WTC11 (cell line): ENCODE results near the gene CEP68. TPM values are rescaled to one million over a fixed set of nuclear protein-coding genes. Genes with fewer than 3 reads are reported as not detected.

ENCODE experiments used
- ATAC-seq: fragments of 200-7000 bp; cut with Tn5 transposase; 2 replicates; pipeline ENCODE4 v1.10.0; 2021; ENCODE audit warnings: mild to moderate bottlenecking, moderate library complexity
- CTCF ChIA-PET: fragments of 300-600 bp; sonication (Branson Sonifier 250); formaldehyde crosslinking; loops from one replicate; lab custom pipeline; 2021; ENCODE audit warnings: antibody characterized with exemption; lab: Charles Lee
- POLR2A ChIA-PET: fragments of 350-600 bp; sonication (Branson Sonifier 250); formaldehyde crosslinking; loops from one replicate; lab custom pipeline; 2021; ENCODE audit warnings: antibody characterized with exemption; lab: Charles Lee
- DNase-seq: peaks from one replicate; pipeline ENCODE4 v3.0.0; 2021; ENCODE audit warnings: low spot score
- H3K27ac Mint-ChIP-seq: 2 replicates; pipeline ENCODE4 v1.8.0; 2021; ENCODE audit warnings: mixed read lengths
- H3K27me3 Mint-ChIP-seq: 2 replicates; pipeline ENCODE4 v1.8.0; 2021; ENCODE audit warnings: low read depth, mild to moderate bottlenecking, moderate library complexity, mixed read lengths
- H3K36me3 Mint-ChIP-seq: 2 replicates; pipeline ENCODE4 v1.8.0; 2021; ENCODE audit warnings: mixed read lengths
- H3K4me1 Mint-ChIP-seq: 2 replicates; pipeline ENCODE4 v1.8.0; 2022; ENCODE audit warnings: mixed read lengths
- H3K4me3 Mint-ChIP-seq: 2 replicates; pipeline ENCODE4 v1.8.0; 2021; ENCODE audit warnings: mild to moderate bottlenecking, moderate library complexity, mixed read lengths
- H3K9me3 Mint-ChIP-seq: 2 replicates; pipeline ENCODE4 v1.8.0; 2021; ENCODE audit warnings: mixed read lengths
- ATF1 ChIP-seq: sonication (generic); formaldehyde crosslinking; IDR thresholded peaks from 2 replicates; pipeline ENCODE4 v1.8.1; 2023; ENCODE audit warnings: mild to moderate bottlenecking, moderate library complexity, missing genetic modification reagents
- CREM ChIP-seq: sonication (generic); formaldehyde crosslinking; IDR thresholded peaks from 2 replicates; pipeline ENCODE4 v1.8.1; 2022; ENCODE audit warnings: mild to moderate bottlenecking, missing genetic modification reagents, moderate library complexity
- ESRRA ChIP-seq: sonication (generic); formaldehyde crosslinking; IDR thresholded peaks from 2 replicates; pipeline ENCODE4 v1.8.1; 2022; ENCODE audit warnings: mild to moderate bottlenecking, missing genetic modification reagents, borderline replicate concordance
- GTF2I ChIP-seq: fragments of 250-450 bp; sonication (Bioruptor Pico); conservative IDR thresholded peaks from 2 replicates; pipeline ENCODE4 v1.4.0; 2021; ENCODE audit warnings: mild to moderate bottlenecking
- HMGA2 ChIP-seq: fragments of 250-450 bp; sonication (Bioruptor Pico); IDR thresholded peaks from 2 replicates; pipeline ENCODE4 v1.4.0; 2021; ENCODE audit warnings: mild to moderate bottlenecking, moderate library complexity
- JAZF1 ChIP-seq: fragments of 250-450 bp; sonication (Bioruptor Pico); IDR thresholded peaks from 2 replicates; pipeline ENCODE4 v1.9.0; 2021; ENCODE audit warnings: moderate library complexity, mild to moderate bottlenecking, inconsistent platforms
- NFE2L1 ChIP-seq: sonication (generic); formaldehyde crosslinking; IDR thresholded peaks from 2 replicates; pipeline ENCODE4 v1.8.1; 2023; ENCODE audit warnings: missing genetic modification reagents
- NR2C2 ChIP-seq: sonication (generic); formaldehyde crosslinking; IDR thresholded peaks from 2 replicates; pipeline ENCODE4 v1.8.0; 2022; ENCODE audit warnings: mild to moderate bottlenecking, missing genetic modification reagents
- RELA ChIP-seq: sonication (generic); formaldehyde crosslinking; IDR thresholded peaks from 2 replicates; pipeline ENCODE4 v1.8.1; 2022; ENCODE audit warnings: missing genetic modification reagents, mild to moderate bottlenecking, borderline replicate concordance
- SP1 ChIP-seq: sonication (generic); formaldehyde crosslinking; conservative IDR thresholded peaks from 2 replicates; pipeline ENCODE4 v1.8.1; 2022; ENCODE audit warnings: missing genetic modification reagents
- ZNF263 ChIP-seq: sonication (generic); formaldehyde crosslinking; IDR thresholded peaks from 2 replicates; pipeline ENCODE4 v1.8.1; 2022; ENCODE audit warnings: low read depth, mild to moderate bottlenecking, moderate library complexity, missing genetic modification reagents
- ZNF317 ChIP-seq: sonication (generic); formaldehyde crosslinking; IDR thresholded peaks from 2 replicates; pipeline ENCODE4 v1.8.1; 2023; ENCODE audit warnings: low read depth, mild to moderate bottlenecking, moderate library complexity, missing genetic modification reagents, borderline replicate concordance
- ZNF423 ChIP-seq: fragments of 250-450 bp; sonication (Bioruptor Pico); IDR thresholded peaks from 2 replicates; pipeline ENCODE4 v2.1.2; 2022; ENCODE audit warnings: mild to moderate bottlenecking, moderate library complexity
- total RNA-seq: library from RNA; stranded (reverse); gene quantifications from 3 replicates; pipeline ENCODE4 v1.2.3, GENCODE V29; 2021
- TF ChIP-seq, protein P1 (sequence below): sonication (generic); formaldehyde crosslinking; IDR thresholded peaks from 2 replicates; pipeline ENCODE4 v1.8.1; 2023; ENCODE audit warnings: mild to moderate bottlenecking, missing genetic modification reagents, borderline replicate concordance
- TF ChIP-seq, protein P2 (sequence below): sonication (generic); formaldehyde crosslinking; IDR thresholded peaks from 2 replicates; pipeline ENCODE4 v1.8.1; 2022; ENCODE audit warnings: mild to moderate bottlenecking, missing genetic modification reagents, moderate library complexity, borderline replicate concordance
- TF ChIP-seq, protein P3 (sequence below): sonication (generic); formaldehyde crosslinking; conservative IDR thresholded peaks from 2 replicates; pipeline ENCODE4 v1.8.1; 2022; ENCODE audit warnings: mild to moderate bottlenecking, missing genetic modification reagents
- TF ChIP-seq, protein P4 (sequence below): sonication (generic); formaldehyde crosslinking; IDR thresholded peaks from 2 replicates; pipeline ENCODE4 v1.8.0; 2023; ENCODE audit warnings: mild to moderate bottlenecking, missing genetic modification reagents
- TF ChIP-seq, protein P5 (sequence below): sonication (generic); formaldehyde crosslinking; IDR thresholded peaks from 2 replicates; pipeline ENCODE4 v1.8.1; 2023; ENCODE audit warnings: mild to moderate bottlenecking, missing genetic modification reagents
- TF ChIP-seq, protein P6 (sequence below): fragments of 250-450 bp; sonication (Bioruptor Pico); IDR thresholded peaks from 2 replicates; pipeline ENCODE4 v1.8.0; 2021; ENCODE audit warnings: mild to moderate bottlenecking

The CEP68 gene
- total RNA-seq, 1 experiment from 2014 or later, result 16.7 TPM

DNA sequence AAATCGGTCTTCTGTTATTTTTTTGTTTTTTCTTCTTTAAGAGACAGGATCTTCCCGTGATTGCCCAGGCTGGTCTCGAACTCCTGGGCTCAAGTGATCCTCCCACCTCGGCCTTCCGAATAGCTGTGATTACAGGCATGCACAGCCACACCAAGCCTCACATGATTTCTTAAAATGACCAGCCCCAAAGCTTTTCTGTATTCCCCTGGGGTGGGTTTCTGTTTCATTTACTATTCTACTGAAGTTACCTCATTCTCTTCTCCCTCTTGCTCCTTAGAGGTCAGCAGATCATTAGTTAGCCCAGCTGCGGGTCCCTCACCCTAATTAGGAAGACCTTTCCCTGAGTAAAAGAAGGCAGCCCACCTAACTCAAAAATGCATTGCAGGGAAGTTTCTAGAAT, 39.4 kb upstream of the CEP68 start (continued):
- TF ChIP-seq, protein P1, sequence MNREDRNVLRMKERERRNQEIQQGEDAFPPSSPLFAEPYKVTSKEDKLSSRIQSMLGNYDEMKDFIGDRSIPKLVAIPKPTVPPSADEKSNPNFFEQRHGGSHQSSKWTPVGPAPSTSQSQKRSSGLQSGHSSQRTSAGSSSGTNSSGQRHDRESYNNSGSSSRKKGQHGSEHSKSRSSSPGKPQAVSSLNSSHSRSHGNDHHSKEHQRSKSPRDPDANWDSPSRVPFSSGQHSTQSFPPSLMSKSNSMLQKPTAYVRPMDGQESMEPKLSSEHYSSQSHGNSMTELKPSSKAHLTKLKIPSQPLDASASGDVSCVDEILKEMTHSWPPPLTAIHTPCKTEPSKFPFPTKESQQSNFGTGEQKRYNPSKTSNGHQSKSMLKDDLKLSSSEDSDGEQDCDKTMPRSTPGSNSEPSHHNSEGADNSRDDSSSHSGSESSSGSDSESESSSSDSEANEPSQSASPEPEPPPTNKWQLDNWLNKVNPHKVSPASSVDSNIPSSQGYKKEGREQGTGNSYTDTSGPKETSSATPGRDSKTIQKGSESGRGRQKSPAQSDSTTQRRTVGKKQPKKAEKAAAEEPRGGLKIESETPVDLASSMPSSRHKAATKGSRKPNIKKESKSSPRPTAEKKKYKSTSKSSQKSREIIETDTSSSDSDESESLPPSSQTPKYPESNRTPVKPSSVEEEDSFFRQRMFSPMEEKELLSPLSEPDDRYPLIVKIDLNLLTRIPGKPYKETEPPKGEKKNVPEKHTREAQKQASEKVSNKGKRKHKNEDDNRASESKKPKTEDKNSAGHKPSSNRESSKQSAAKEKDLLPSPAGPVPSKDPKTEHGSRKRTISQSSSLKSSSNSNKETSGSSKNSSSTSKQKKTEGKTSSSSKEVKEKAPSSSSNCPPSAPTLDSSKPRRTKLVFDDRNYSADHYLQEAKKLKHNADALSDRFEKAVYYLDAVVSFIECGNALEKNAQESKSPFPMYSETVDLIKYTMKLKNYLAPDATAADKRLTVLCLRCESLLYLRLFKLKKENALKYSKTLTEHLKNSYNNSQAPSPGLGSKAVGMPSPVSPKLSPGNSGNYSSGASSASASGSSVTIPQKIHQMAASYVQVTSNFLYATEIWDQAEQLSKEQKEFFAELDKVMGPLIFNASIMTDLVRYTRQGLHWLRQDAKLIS (CRISPR knock-in tag), result no peak
- TF ChIP-seq RELA (CRISPR knock-in tag), result no peak
- TF ChIP-seq, protein P2, sequence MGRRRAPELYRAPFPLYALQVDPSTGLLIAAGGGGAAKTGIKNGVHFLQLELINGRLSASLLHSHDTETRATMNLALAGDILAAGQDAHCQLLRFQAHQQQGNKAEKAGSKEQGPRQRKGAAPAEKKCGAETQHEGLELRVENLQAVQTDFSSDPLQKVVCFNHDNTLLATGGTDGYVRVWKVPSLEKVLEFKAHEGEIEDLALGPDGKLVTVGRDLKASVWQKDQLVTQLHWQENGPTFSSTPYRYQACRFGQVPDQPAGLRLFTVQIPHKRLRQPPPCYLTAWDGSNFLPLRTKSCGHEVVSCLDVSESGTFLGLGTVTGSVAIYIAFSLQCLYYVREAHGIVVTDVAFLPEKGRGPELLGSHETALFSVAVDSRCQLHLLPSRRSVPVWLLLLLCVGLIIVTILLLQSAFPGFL (CRISPR knock-in tag), result no peak
- no peak for TF ChIP-seq NR2C2

DNA sequence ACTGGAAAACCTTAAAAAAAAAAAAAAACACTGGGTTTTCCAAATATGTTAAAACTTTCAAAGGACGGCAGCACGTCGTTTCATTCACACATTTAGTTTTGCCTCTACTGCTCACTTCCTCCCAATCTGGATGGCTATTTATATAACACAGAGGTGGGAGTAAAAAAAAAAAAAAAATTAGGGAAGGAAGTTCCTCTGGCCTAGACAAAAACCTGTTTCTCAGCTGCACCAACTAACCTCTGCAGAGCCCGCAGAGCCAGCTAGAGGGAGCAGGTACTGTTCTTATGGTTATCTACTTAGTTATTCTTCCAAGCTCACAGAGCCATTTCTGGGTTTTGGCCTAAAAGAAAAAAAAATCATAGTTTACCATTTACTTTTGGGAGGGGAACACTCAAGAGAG, 38.9 kb upstream of the CEP68 start:
- Mint-ChIP-seq H3K36me3 (no peaks in the 10 kb centered on the region), H3K27ac (0 out of 2 replicates have a peak overlapping the region, but pooled peaks have one; percentile 19), H3K27me3 (no peaks in the 10 kb centered on the region), H3K9me3 (no peaks in the 10 kb centered on the region), H3K4me3 (no peak overlapping the region), H3K4me1 (peaks cover 23% of the 10 kb centered on the region)
- ChIA-PET CTCF (interaction anchor here (0.8 to 2.0 kb wide), 17 partner anchors 10 to 540 kb away, joined by 3 to 8 read pairs (median 4); no protein-coding TSS in a partner anchor), POLR2A (no interaction called here)
- ATAC-seq (peak; percentile 72), DNase-seq (no peak)
- TF ChIP-seq SP1 (CRISPR knock-in tag) (no peak), HMGA2 (CRISPR knock-in tag) (no peak), JAZF1 (CRISPR knock-in tag) (no peak), ZNF263 (CRISPR knock-in tag) (no peak)
- TF ChIP-seq, protein P3, sequence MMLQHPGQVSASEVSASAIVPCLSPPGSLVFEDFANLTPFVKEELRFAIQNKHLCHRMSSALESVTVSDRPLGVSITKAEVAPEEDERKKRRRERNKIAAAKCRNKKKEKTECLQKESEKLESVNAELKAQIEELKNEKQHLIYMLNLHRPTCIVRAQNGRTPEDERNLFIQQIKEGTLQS (CRISPR knock-in tag), result no peak

DNA sequence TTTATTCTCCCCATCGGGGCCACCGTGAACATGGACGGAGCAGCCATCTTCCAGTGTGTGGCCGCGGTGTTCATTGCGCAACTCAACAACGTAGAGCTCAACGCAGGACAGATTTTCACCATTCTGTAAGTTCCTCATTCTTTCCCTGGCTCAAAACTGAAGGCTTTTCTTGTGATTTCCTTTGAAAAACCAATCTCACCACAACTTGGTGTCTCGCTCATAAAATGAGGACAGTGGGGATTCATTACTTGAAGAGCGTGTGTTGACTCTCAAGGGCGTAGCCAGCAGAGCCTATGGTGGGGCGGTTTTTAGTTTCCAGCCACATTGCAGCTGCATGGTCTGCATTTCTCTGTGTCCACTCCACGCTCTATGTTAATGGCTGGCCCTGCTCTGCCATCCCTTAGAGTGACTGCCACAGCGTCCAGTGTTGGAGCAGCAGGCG, 38.1 kb upstream of the CEP68 start:
- H3K36me3 Mint-ChIP-seq, result peaks cover 1% of the 10 kb centered on the region; the same call in 1 of the 2 replicates
- ATAC-seq, result no peak
- TF ChIP-seq ATF1 (CRISPR knock-in tag), result no peak
- TF ChIP-seq GTF2I (CRISPR knock-in tag), result no peak
- TF ChIP-seq NFE2L1 (CRISPR knock-in tag), result no peak
- POLR2A ChIA-PET, result no interaction called here
- H3K4me3 Mint-ChIP-seq, result no peak overlapping the region
- no peak overlapping the region for H3K27ac Mint-ChIP-seq
- no peaks in the 10 kb centered on the region for H3K27me3 Mint-ChIP-seq
- peaks cover 20% of the 10 kb centered on the region for H3K4me1 Mint-ChIP-seq
- no peaks in the 10 kb centered on the region for H3K9me3 Mint-ChIP-seq
- CTCF ChIA-PET, result interaction anchor here (0.9 to 2.0 kb wide), 9 partner anchors 15 to 286 kb away, joined by 3 to 6 read pairs (median 4); no protein-coding TSS in a partner anchor
- no peak for DNase-seq

DNA sequence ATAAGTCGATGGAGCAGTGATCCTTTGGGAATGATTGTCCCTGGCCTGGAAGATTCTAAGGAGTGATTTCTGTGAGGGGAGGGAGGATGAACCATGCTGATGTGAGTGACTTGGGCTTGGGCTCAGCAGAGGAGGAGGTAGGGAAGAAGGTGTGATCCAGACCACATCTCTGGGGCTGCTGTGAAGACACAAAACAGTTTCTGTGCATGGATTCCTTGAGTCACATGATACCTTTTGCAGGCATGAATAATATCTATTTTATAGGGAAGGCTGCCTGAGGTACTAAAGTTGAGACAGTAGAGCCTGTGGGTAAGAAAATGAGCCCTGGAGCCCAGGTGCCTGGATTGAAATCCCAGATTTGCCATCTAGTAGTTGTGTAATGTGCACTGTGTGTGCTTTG, 37.2 kb upstream of the CEP68 start:
- no peak overlapping the region for H3K27ac Mint-ChIP-seq
- H3K27me3 Mint-ChIP-seq, result no peaks in the 10 kb centered on the region
- no peak for DNase-seq
- ATAC-seq, result no peak
- peaks cover 4% of the 10 kb centered on the region; the same call in 1 of the 2 replicates for H3K36me3 Mint-ChIP-seq
- peaks cover 13% of the 10 kb centered on the region for H3K4me1 Mint-ChIP-seq
- ChIA-PET POLR2A (no interaction called here), CTCF (interaction anchor here (1.3 to 2.0 kb wide), 3 partner anchors 12 to 27 kb away, joined by 3 to 6 read pairs (median 4); no protein-coding TSS in a partner anchor)
- H3K9me3 Mint-ChIP-seq, result no peaks in the 10 kb centered on the region
- H3K4me3 Mint-ChIP-seq, result no peak overlapping the region
- TF ChIP-seq, protein P4, sequence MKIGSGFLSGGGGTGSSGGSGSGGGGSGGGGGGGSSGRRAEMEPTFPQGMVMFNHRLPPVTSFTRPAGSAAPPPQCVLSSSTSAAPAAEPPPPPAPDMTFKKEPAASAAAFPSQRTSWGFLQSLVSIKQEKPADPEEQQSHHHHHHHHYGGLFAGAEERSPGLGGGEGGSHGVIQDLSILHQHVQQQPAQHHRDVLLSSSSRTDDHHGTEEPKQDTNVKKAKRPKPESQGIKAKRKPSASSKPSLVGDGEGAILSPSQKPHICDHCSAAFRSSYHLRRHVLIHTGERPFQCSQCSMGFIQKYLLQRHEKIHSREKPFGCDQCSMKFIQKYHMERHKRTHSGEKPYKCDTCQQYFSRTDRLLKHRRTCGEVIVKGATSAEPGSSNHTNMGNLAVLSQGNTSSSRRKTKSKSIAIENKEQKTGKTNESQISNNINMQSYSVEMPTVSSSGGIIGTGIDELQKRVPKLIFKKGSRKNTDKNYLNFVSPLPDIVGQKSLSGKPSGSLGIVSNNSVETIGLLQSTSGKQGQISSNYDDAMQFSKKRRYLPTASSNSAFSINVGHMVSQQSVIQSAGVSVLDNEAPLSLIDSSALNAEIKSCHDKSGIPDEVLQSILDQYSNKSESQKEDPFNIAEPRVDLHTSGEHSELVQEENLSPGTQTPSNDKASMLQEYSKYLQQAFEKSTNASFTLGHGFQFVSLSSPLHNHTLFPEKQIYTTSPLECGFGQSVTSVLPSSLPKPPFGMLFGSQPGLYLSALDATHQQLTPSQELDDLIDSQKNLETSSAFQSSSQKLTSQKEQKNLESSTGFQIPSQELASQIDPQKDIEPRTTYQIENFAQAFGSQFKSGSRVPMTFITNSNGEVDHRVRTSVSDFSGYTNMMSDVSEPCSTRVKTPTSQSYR (CRISPR knock-in tag), result no peak
- TF ChIP-seq ZNF423 (CRISPR knock-in tag), result no peak
- no peak for TF ChIP-seq CREM (CRISPR knock-in tag)
- no peak for TF ChIP-seq RELA (CRISPR knock-in tag)
- no peak for TF ChIP-seq JAZF1 (CRISPR knock-in tag)
- no peak for TF ChIP-seq ZNF317 (CRISPR knock-in tag)
- TF ChIP-seq, protein P5, sequence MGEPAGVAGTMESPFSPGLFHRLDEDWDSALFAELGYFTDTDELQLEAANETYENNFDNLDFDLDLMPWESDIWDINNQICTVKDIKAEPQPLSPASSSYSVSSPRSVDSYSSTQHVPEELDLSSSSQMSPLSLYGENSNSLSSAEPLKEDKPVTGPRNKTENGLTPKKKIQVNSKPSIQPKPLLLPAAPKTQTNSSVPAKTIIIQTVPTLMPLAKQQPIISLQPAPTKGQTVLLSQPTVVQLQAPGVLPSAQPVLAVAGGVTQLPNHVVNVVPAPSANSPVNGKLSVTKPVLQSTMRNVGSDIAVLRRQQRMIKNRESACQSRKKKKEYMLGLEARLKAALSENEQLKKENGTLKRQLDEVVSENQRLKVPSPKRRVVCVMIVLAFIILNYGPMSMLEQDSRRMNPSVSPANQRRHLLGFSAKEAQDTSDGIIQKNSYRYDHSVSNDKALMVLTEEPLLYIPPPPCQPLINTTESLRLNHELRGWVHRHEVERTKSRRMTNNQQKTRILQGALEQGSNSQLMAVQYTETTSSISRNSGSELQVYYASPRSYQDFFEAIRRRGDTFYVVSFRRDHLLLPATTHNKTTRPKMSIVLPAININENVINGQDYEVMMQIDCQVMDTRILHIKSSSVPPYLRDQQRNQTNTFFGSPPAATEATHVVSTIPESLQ (CRISPR knock-in tag), result no peak
- TF ChIP-seq, protein P6, sequence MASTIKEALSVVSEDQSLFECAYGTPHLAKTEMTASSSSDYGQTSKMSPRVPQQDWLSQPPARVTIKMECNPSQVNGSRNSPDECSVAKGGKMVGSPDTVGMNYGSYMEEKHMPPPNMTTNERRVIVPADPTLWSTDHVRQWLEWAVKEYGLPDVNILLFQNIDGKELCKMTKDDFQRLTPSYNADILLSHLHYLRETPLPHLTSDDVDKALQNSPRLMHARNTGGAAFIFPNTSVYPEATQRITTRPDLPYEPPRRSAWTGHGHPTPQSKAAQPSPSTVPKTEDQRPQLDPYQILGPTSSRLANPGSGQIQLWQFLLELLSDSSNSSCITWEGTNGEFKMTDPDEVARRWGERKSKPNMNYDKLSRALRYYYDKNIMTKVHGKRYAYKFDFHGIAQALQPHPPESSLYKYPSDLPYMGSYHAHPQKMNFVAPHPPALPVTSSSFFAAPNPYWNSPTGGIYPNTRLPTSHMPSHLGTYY, result no peak
- no peak for TF ChIP-seq ESRRA (CRISPR knock-in tag)
